SK-N-SH (cell line): Measurements from ENCODE around the gene DGKI. TPM values are rescaled to one million over a fixed set of nuclear protein-coding genes. Genes with fewer than 3 reads are reported as not detected.

ENCODE experiments used
- CTCF ChIA-PET: fragments of 300-600, 350-600 bp; formaldehyde crosslinking; extraction: SDS; loops from one replicate; lab custom pipeline; 2021; lab: Yijun Ruan, JAX
- POLR2A ChIA-PET: fragments of 350-600 bp; sonication (Branson Sonifier 250); formaldehyde crosslinking; extraction: SDS; loops from one replicate; lab custom pipeline; 2020; ENCODE audit warnings: antibody characterized with exemption, inconsistent platforms; lab: Yijun Ruan, JAX
- DNase-seq: peaks from one replicate; pipeline ENCODE4 v3.0.0; 2012
- H2AFZ ChIP-seq: fragments of 200-600 bp; sonication (generic); 2 replicates; pipeline ENCODE4 v1.8.1; 2016; ENCODE audit warnings: antibody characterized with exemption, mild to moderate bottlenecking, low read depth
- H3F3A ChIP-seq: fragments of 200-600 bp; sonication (generic); replicated peaks from 2 replicates; pipeline ENCODE3; 2016; ENCODE audit warnings: antibody characterized with exemption, mild to moderate bottlenecking; ENCODE audit not compliant: insufficient read depth
- H3K27ac ChIP-seq, 2 experiments: fragments of 200-500 bp in 1 of 2; fragments of 200-600 bp in 1 of 2; sonication (Bioruptor generic) in 1 of 2; sonication (generic), shearing (Covaris generic) in 1 of 2; 2 replicates each; pipeline versions ENCODE4 v1.5.1 to v1.6.1; 2014 to 2016; ENCODE audit warnings: low read depth in 2 of 2, inconsistent platforms in 1 of 2, low read length in 1 of 2, mild to moderate bottlenecking in 1 of 2, mixed read lengths in 1 of 2
- H3K27me3 ChIP-seq: fragments of 200-600 bp; sonication (generic), shearing (Covaris generic); 2 replicates; pipeline ENCODE4 v1.6.1; 2016; ENCODE audit warnings: mixed run types; ENCODE audit not compliant: insufficient read depth
- H3K36me3 ChIP-seq, 2 experiments: fragments of 200-500 bp in 1 of 2; fragments of 200-600 bp in 1 of 2; sonication (Bioruptor generic) in 1 of 2; sonication (generic) in 1 of 2; replicated peaks in 1 of 2; 2 replicates each; pipeline versions ENCODE3 to v1.5.1; 2014 to 2016; ENCODE audit warnings: low read length in 1 of 2, mild to moderate bottlenecking in 1 of 2; ENCODE audit not compliant: insufficient read depth in 2 of 2, control insufficient read depth in 1 of 2
- H3K4me1 ChIP-seq, 2 experiments: fragments of 200-500 bp in 1 of 2; fragments of 200-600 bp in 1 of 2; sonication (Bioruptor generic) in 1 of 2; sonication (generic), shearing (Covaris generic) in 1 of 2; 2 replicates each; pipeline versions ENCODE4 v1.5.1 to v1.6.1; 2014 to 2016; ENCODE audit warnings: low read depth in 1 of 2, low read length in 1 of 2, mixed run types in 1 of 2; ENCODE audit not compliant: insufficient read depth in 2 of 2, control insufficient read depth in 1 of 2
- H3K4me2 ChIP-seq: fragments of 200-600 bp; sonication (generic), shearing (Covaris generic); 2 replicates; pipeline ENCODE4 v1.6.1; 2017; ENCODE audit warnings: mixed run types
- H3K4me3 ChIP-seq, 2 experiments: fragments of 200-500 bp in 1 of 2; fragments of 200-600 bp in 1 of 2; sonication (Bioruptor generic) in 1 of 2; sonication (generic), shearing (Covaris generic) in 1 of 2; 2 replicates each; pipeline versions ENCODE4 v1.5.1 to v1.8.1; 2014 to 2016; ENCODE audit warnings: low read depth in 2 of 2, inconsistent platforms in 1 of 2, low read length in 1 of 2, mild to moderate bottlenecking in 1 of 2, mixed read lengths in 1 of 2, moderate library complexity in 1 of 2
- H3K79me2 ChIP-seq: fragments of 200-600 bp; sonication (generic); 2 replicates; pipeline ENCODE4 v1.8.1; 2017; ENCODE audit warnings: mild to moderate bottlenecking; ENCODE audit not compliant: insufficient read depth
- H3K9ac ChIP-seq: fragments of 200-600 bp; sonication (generic); 2 replicates; pipeline ENCODE4 v1.6.1; 2017; ENCODE audit warnings: mixed run types
- H3K9me2 ChIP-seq: fragments of 200-600 bp; sonication (generic); 2 replicates; pipeline ENCODE4 v1.6.1; 2017; ENCODE audit warnings: mixed run types
- H3K9me3 ChIP-seq: fragments of 200-600 bp; sonication (generic); 2 replicates; pipeline ENCODE4 v1.6.1; 2017; ENCODE audit warnings: mixed run types, mild to moderate bottlenecking, moderate library complexity
- H4K20me1 ChIP-seq: fragments of 200-600 bp; sonication (generic); 2 replicates; pipeline ENCODE4 v1.6.1; 2017; ENCODE audit warnings: mild to moderate bottlenecking, mixed run types; ENCODE audit not compliant: insufficient read depth
- ELF1 ChIP-seq: IDR thresholded peaks from 2 replicates; pipeline ENCODE4 v1.4.0; 2012
- EP300 ChIP-seq, 2 experiments: IDR thresholded peaks; 2 replicates each; pipeline versions ENCODE4 v1.4.0 to v1.6.1; 2012; ENCODE audit warnings: borderline replicate concordance in 1 of 2, low read depth in 1 of 2, low read length in 1 of 2
- GATA2 ChIP-seq: sonication (generic); formaldehyde crosslinking; IDR thresholded peaks from 2 replicates; pipeline ENCODE4 v1.5.0; 2020; ENCODE audit warnings: mild to moderate bottlenecking, missing genetic modification reagents
- IRF3 ChIP-seq: fragments of 150-350 bp; IDR thresholded peaks from 2 replicates; pipeline ENCODE4 v1.6.1; 2016; ENCODE audit warnings: mild to moderate bottlenecking, low read depth, low read length
- MXI1 ChIP-seq: IDR thresholded peaks from 2 replicates; pipeline ENCODE4 v1.6.1; 2012; ENCODE audit warnings: mild to moderate bottlenecking, low read depth, low read length, improper control_type of control experiment
- RAD21 ChIP-seq: IDR thresholded peaks from 2 replicates; pipeline ENCODE4 v1.6.1; 2012; ENCODE audit warnings: mild to moderate bottlenecking, low read length
- RCOR1 ChIP-seq: fragments of 150-350 bp; IDR thresholded peaks from 2 replicates; pipeline ENCODE4 v1.6.1; 2017; ENCODE audit warnings: antibody characterized with exemption, low read length
- REST ChIP-seq: IDR thresholded peaks from 2 replicates; pipeline ENCODE4 v1.6.1; 2012; ENCODE audit warnings: mild to moderate bottlenecking, low read depth, low read length, moderate library complexity
- RFX5 ChIP-seq: IDR thresholded peaks from 2 replicates; pipeline ENCODE4 v1.6.1; 2012; ENCODE audit warnings: mild to moderate bottlenecking, improper control_type of control experiment, low read length
- SMC3 ChIP-seq: IDR thresholded peaks from 2 replicates; pipeline ENCODE4 v1.6.1; 2012; ENCODE audit warnings: low read depth, low read length, improper control_type of control experiment
- TEAD4 ChIP-seq: IDR thresholded peaks from 2 replicates; pipeline ENCODE4 v1.4.0; 2012; ENCODE audit warnings: mild to moderate bottlenecking, borderline replicate concordance; ENCODE audit not compliant: insufficient read depth
- USF1 ChIP-seq: IDR thresholded peaks from 2 replicates; pipeline ENCODE4 v1.4.0; 2012; ENCODE audit warnings: low read depth, borderline replicate concordance
- YY1 ChIP-seq: IDR thresholded peaks from 2 replicates; pipeline ENCODE4 v1.4.0; 2012; ENCODE audit warnings: low read depth, mild to moderate bottlenecking
- WGBS: methylation state at CpG from one replicate; pipeline ENCODE4 v1.1.6; 2017; ENCODE audit warnings: low lambda C conversion rate; 5-methylcytosine and 5-hydroxymethylcytosine counted together
- polyA plus RNA-seq, 3 experiments: library from polyadenylated mRNA; depleted of rRNA; stranded (reverse); fragments of >200 nt; gene quantifications; 2 replicates each; pipeline ENCODE4 v1.2.3, GENCODE V29; 2012
- TF ChIP-seq, protein P1 (sequence below): fragments of 150-350 bp; IDR thresholded peaks from 2 replicates; pipeline ENCODE4 v1.6.1; 2017; ENCODE audit warnings: antibody characterized with exemption, low read length, low read depth, borderline replicate concordance
- TF ChIP-seq, protein P2 (sequence below): fragments of 200-600 bp; sonication (generic); IDR thresholded peaks from 2 replicates; pipeline ENCODE4 v1.6.1; 2017; ENCODE audit warnings: antibody characterized with exemption, mild to moderate bottlenecking, moderate library complexity
- TF ChIP-seq, protein P3 (sequence below): IDR thresholded peaks from 2 replicates; pipeline ENCODE4 v1.4.0; 2012; ENCODE audit warnings: low read depth

The DGKI gene
- polyA plus RNA-seq, 1 of the 3 experiments (the other 2 are of a cell fraction): 1.3 TPM

DNA sequence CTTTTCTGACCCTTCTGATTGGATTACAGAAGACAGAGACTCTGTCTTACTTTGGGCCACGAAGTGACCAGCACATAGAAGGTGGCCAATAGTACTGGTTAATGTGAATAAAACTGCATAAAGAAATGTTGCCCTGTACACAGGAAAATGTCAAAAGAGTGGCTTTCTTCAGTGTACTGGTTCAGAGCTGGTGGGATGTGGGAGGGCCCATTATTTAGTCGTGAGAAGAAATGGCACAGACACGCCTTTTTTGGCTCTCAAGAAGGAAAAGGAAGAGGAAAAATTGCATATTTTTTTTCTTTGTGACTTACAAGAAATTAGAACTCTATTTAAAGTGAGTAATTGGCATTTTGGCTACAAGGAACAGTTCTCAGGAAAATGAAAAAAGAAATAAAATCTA is 129.7 kb downstream of the DGKI start:
- H4K20me1 ChIP-seq: no peaks in the 10 kb centered on the region
- H3K27ac ChIP-seq: no peak overlapping the region
- no peaks in the 10 kb centered on the region for H3K36me3 ChIP-seq
- H2AFZ ChIP-seq: peak overlapping the region; percentile 1; the same call in 1 of the 2 replicates
- H3K79me2 ChIP-seq: no peaks in the 10 kb centered on the region; the same call in 1 of the 2 replicates
- ChIA-PET CTCF (interaction anchor here (1.4 kb wide), 1 partner anchor 11 kb away, joined by 3 read pairs; no protein-coding TSS in a partner anchor), POLR2A (no interaction called here)
- 65% methylated on average over 3 of the region's 3 CpGs for WGBS
- H3K4me1 ChIP-seq: peaks cover 0 to 3% of the 10 kb centered on the region in 2 experiments; a peak in 1 of 4 replicates
- no peak overlapping the region for H3K4me3 ChIP-seq
- H3K27me3 ChIP-seq: no peaks in the 10 kb centered on the region
- no peaks in the 10 kb centered on the region for H3K9me2 ChIP-seq
- no peaks in the 10 kb centered on the region for H3K9me3 ChIP-seq
- peaks cover 8% of the 10 kb centered on the region for H3F3A ChIP-seq
- no peak for TF ChIP-seq IRF3
- TF ChIP-seq USF1: no peak
- TF ChIP-seq RFX5: no peak
- TF ChIP-seq, protein P1, sequence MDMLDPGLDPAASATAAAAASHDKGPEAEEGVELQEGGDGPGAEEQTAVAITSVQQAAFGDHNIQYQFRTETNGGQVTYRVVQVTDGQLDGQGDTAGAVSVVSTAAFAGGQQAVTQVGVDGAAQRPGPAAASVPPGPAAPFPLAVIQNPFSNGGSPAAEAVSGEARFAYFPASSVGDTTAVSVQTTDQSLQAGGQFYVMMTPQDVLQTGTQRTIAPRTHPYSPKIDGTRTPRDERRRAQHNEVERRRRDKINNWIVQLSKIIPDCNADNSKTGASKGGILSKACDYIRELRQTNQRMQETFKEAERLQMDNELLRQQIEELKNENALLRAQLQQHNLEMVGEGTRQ: no peak
- TF ChIP-seq EP300 (IDR thresholded peaks at IDR 0.05; ENCODE audit: borderline replicate concordance in 1 of 2, low read depth in 1 of 2, low read length in 1 of 2): no peak
- TF ChIP-seq, protein P2, sequence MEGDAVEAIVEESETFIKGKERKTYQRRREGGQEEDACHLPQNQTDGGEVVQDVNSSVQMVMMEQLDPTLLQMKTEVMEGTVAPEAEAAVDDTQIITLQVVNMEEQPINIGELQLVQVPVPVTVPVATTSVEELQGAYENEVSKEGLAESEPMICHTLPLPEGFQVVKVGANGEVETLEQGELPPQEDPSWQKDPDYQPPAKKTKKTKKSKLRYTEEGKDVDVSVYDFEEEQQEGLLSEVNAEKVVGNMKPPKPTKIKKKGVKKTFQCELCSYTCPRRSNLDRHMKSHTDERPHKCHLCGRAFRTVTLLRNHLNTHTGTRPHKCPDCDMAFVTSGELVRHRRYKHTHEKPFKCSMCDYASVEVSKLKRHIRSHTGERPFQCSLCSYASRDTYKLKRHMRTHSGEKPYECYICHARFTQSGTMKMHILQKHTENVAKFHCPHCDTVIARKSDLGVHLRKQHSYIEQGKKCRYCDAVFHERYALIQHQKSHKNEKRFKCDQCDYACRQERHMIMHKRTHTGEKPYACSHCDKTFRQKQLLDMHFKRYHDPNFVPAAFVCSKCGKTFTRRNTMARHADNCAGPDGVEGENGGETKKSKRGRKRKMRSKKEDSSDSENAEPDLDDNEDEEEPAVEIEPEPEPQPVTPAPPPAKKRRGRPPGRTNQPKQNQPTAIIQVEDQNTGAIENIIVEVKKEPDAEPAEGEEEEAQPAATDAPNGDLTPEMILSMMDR: no peak
- TF ChIP-seq, protein P3, sequence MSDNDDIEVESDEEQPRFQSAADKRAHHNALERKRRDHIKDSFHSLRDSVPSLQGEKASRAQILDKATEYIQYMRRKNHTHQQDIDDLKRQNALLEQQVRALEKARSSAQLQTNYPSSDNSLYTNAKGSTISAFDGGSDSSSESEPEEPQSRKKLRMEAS: no peak
- TF ChIP-seq REST: no peak
- no peak for TF ChIP-seq YY1
- no peak for TF ChIP-seq RCOR1
- TF ChIP-seq TEAD4: no peak
- no peak for TF ChIP-seq MXI1
- no peak for TF ChIP-seq ELF1
- TF ChIP-seq SMC3: no peak
- no peak for TF ChIP-seq RAD21
- no peak for TF ChIP-seq GATA2 (CRISPR knock-in tag)
- TF ChIP-seq, all 33 proteins: peak for 0
- Histone ChIP-seq H3K9ac (no peak overlapping the region), H3K4me2 (no peak overlapping the region)
- DNase-seq: no peak
